HEK293 (cell line): Measurements from ENCODE around the gene GNB1L.

Experiments
- CTCF ChIA-PET: fragments of 350-600 bp; formaldehyde crosslinking; extraction: SDS; loops from one replicate; lab custom pipeline; 2021; ENCODE audit warnings: antibody characterized with exemption; lab: Yijun Ruan, JAX
- POLR2A ChIA-PET: fragments of 300-600 bp; formaldehyde crosslinking; extraction: SDS; loops from one replicate; lab custom pipeline; 2020; ENCODE audit warnings: antibody characterized with exemption, inconsistent platforms; lab: Yijun Ruan, JAX
- H3K27ac ChIP-seq: fragments of 200-500 bp; sonication (Bioruptor generic); 2 replicates; pipeline ENCODE4 v1.5.1; 2014; ENCODE audit warnings: low read depth, low read length, control low read depth, inconsistent platforms; ENCODE audit errors: extremely low read depth
- H3K36me3 ChIP-seq, 2 experiments: fragments of 200-500 bp in 1 of 2; sonication (Bioruptor generic) in 1 of 2; 1 replicate in 1 of 2; 2 replicates in 1 of 2; pipeline ENCODE4 v1.5.1; 2014 to 2017; ENCODE audit warnings: inconsistent platforms in 2 of 2, low read length in 2 of 2; ENCODE audit not compliant: control insufficient read depth in 2 of 2, insufficient read depth in 1 of 2
- H3K4me1 ChIP-seq: fragments of 200-500 bp; sonication (Bioruptor generic); 2 replicates; pipeline ENCODE4 v1.5.1; 2014; ENCODE audit warnings: mild to moderate bottlenecking, low read length, inconsistent platforms; ENCODE audit not compliant: control insufficient read depth, insufficient read depth
- H3K4me3 ChIP-seq: 2 replicates; pipeline ENCODE4 v1.5.1; 2011; ENCODE audit warnings: low read depth, mild to moderate bottlenecking, control low read depth, low read length, moderate library complexity
- H3K9me3 ChIP-seq: fragments of 200-500 bp; sonication (Bioruptor generic); 2 replicates; pipeline ENCODE4 v1.5.1; 2014; ENCODE audit warnings: low read depth, low read length, inconsistent platforms; ENCODE audit not compliant: control insufficient read depth, insufficient read depth
- BCL11A ChIP-seq: fragments of 450-650 bp; formaldehyde crosslinking; IDR thresholded peaks from 2 replicates; pipeline ENCODE4 v1.5.1; 2016; ENCODE audit warnings: low read depth, missing biosample characterization, missing genetic modification characterization
- BCL11B ChIP-seq: fragments of 450-650 bp; formaldehyde crosslinking; IDR thresholded peaks from 2 replicates; pipeline ENCODE4 v1.5.1; 2016; ENCODE audit warnings: low read depth, missing biosample characterization, missing genetic modification characterization
- GLIS1 ChIP-seq: fragments of 450-650 bp; formaldehyde crosslinking; IDR thresholded peaks from 2 replicates; pipeline ENCODE4 v1.5.1; 2016; ENCODE audit warnings: missing biosample characterization, missing genetic modification characterization
- GLIS2 ChIP-seq: fragments of 450-650 bp; formaldehyde crosslinking; IDR thresholded peaks from 2 replicates; pipeline ENCODE4 v1.5.1; 2016; ENCODE audit warnings: missing biosample characterization, missing genetic modification characterization
- HOXA7 ChIP-seq: sonication (generic); formaldehyde crosslinking; IDR thresholded peaks from 2 replicates; pipeline ENCODE4 v1.8.1; 2022; ENCODE audit warnings: missing genetic modification reagents, borderline replicate concordance
- KLF1 ChIP-seq: fragments of 450-650 bp; formaldehyde crosslinking; IDR thresholded peaks from 2 replicates; pipeline ENCODE4 v1.5.1; 2016; ENCODE audit warnings: missing biosample characterization, missing genetic modification characterization
- OSR2 ChIP-seq: fragments of 450-650 bp; formaldehyde crosslinking; IDR thresholded peaks from 2 replicates; pipeline ENCODE4 v1.5.1; 2016; ENCODE audit warnings: missing biosample characterization, missing genetic modification characterization
- PRDM6 ChIP-seq: fragments of 450-650 bp; formaldehyde crosslinking; IDR thresholded peaks from 2 replicates; pipeline ENCODE4 v1.5.1; 2017; ENCODE audit warnings: missing biosample characterization, missing genetic modification characterization
- ZBTB44 ChIP-seq: fragments of 450-650 bp; IDR thresholded peaks from 2 replicates; pipeline ENCODE4 v1.5.1; 2018; ENCODE audit warnings: missing biosample characterization, mild to moderate bottlenecking, missing genetic modification characterization
- ZFHX2 ChIP-seq: fragments of 450-650 bp; formaldehyde crosslinking; conservative IDR thresholded peaks from 2 replicates; pipeline ENCODE4 v1.5.1; 2016; ENCODE audit warnings: missing biosample characterization, missing genetic modification characterization
- ZIC2 ChIP-seq: fragments of 450-650 bp; formaldehyde crosslinking; IDR thresholded peaks from 2 replicates; pipeline ENCODE4 v1.5.1; 2016; ENCODE audit warnings: missing biosample characterization, missing genetic modification characterization
- ZNF133 ChIP-seq: fragments of 450-650 bp; formaldehyde crosslinking; IDR thresholded peaks from 2 replicates; pipeline ENCODE4 v1.5.1; 2016; ENCODE audit warnings: missing biosample characterization, missing genetic modification characterization
- ZNF174 ChIP-seq: fragments of 450-650 bp; formaldehyde crosslinking; IDR thresholded peaks from 2 replicates; pipeline ENCODE4 v1.5.0; 2017; ENCODE audit warnings: missing biosample characterization, mild to moderate bottlenecking, missing genetic modification characterization
- ZNF266 ChIP-seq: fragments of 450-650 bp; formaldehyde crosslinking; IDR thresholded peaks from 2 replicates; pipeline ENCODE4 v1.5.1; 2016; ENCODE audit warnings: missing biosample characterization, missing genetic modification characterization, low read depth
- ZNF391 ChIP-seq: fragments of 450-650 bp; formaldehyde crosslinking; IDR thresholded peaks from 2 replicates; pipeline ENCODE4 v1.5.1; 2016; ENCODE audit warnings: low read depth, missing biosample characterization, missing genetic modification characterization, borderline replicate concordance
- ZNF433 ChIP-seq: fragments of 450-650 bp; formaldehyde crosslinking; IDR thresholded peaks from 2 replicates; pipeline ENCODE4 v1.5.1; 2016; ENCODE audit warnings: missing biosample characterization, missing genetic modification characterization, low read depth
- ZNF529 ChIP-seq: fragments of 450-650 bp; formaldehyde crosslinking; IDR thresholded peaks from 2 replicates; pipeline ENCODE4 v1.5.1; 2017; ENCODE audit warnings: missing genetic modification characterization, missing biosample characterization; ENCODE audit not compliant: insufficient replicate concordance
- ZNF555 ChIP-seq: fragments of 450-650 bp; formaldehyde crosslinking; conservative IDR thresholded peaks from 2 replicates; pipeline ENCODE4 v1.5.1; 2017; ENCODE audit warnings: missing biosample characterization, mild to moderate bottlenecking, missing genetic modification characterization, inconsistent platforms
- ZNF76 ChIP-seq: fragments of 450-650 bp; formaldehyde crosslinking; IDR thresholded peaks from 2 replicates; pipeline ENCODE4; 2016; ENCODE audit warnings: low read depth, missing biosample characterization, missing genetic modification characterization, borderline replicate concordance
- TF ChIP-seq, protein P1 (sequence below): fragments of 450-650 bp; formaldehyde crosslinking; IDR thresholded peaks from 2 replicates; pipeline ENCODE4 v1.5.1; 2016; ENCODE audit warnings: missing biosample characterization, missing genetic modification characterization
- TF ChIP-seq, protein P2 (sequence below): fragments of 450-650 bp; formaldehyde crosslinking; IDR thresholded peaks from 2 replicates; pipeline ENCODE4 v1.5.1; 2016; ENCODE audit warnings: missing biosample characterization, missing genetic modification characterization
- TF ChIP-seq, protein P3 (sequence below): fragments of 450-650 bp; formaldehyde crosslinking; IDR thresholded peaks from 2 replicates; pipeline ENCODE4 v1.5.1; 2016; ENCODE audit warnings: missing biosample characterization, missing genetic modification characterization

The GNB1L gene

GRCh38 chr22:19877626-19878339 lies 23.1 kb upstream of the GNB1L start:
- H3K36me3 ChIP-seq = no peaks in the 10 kb centered on the region
- no peaks in the 10 kb centered on the region for H3K9me3 ChIP-seq
- POLR2A ChIA-PET = interaction anchor here (1.4 kb wide), 1 partner anchor 23 kb away, joined by 4 read pairs; no protein-coding TSS in a partner anchor
- CTCF ChIA-PET = no interaction called here
- H3K4me1 ChIP-seq = peaks cover 29% of the 10 kb centered on the region
- H3K4me3 ChIP-seq = no peak overlapping the region
- TF ChIP-seq ZNF174 (tag by site-specific recombination) (no peak), OSR2 (tag by site-specific recombination) (no peak), ZNF266 (tag by site-specific recombination) (no peak), BCL11B (tag by site-specific recombination) (0 out of 2 replicates have a peak, but pooled peaks have one; percentile 4), ZNF555 (tag by site-specific recombination) (no peak), KLF1 (tag by site-specific recombination) (peak; percentile 56; the same call in 1 of the 2 replicates), HOXA7 (no peak), ZNF391 (tag by site-specific recombination) (no peak), ZBTB44 (tag by site-specific recombination) (peak; percentile 52; the same call in 1 of the 2 replicates), BCL11A (tag by site-specific recombination) (0 out of 2 replicates have a peak, but pooled peaks have one; percentile 4)
- TF ChIP-seq, protein P1, sequence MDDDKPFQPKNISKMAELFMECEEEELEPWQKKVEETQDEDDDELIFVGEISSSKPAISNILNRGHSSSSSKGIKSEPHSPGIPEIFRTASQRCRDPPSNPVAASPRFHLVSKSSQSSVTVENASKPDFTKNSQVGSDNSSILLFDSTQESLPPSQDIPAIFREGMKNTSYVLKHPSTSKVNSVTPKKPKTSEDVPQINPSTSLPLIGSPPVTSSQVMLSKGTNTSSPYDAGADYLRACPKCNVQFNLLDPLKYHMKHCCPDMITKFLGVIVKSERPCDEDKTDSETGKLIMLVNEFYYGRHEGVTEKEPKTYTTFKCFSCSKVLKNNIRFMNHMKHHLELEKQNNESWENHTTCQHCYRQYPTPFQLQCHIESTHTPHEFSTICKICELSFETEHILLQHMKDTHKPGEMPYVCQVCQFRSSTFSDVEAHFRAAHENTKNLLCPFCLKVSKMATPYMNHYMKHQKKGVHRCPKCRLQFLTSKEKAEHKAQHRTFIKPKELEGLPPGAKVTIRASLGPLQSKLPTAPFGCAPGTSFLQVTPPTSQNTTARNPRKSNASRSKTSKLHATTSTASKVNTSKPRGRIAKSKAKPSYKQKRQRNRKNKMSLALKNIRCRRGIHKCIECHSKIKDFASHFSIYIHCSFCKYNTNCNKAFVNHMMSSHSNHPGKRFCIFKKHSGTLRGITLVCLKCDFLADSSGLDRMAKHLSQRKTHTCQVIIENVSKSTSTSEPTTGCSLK = no peak
- H3K27ac ChIP-seq = no peak overlapping the region

GRCh38 chr22:19876941-19877625 lies 22.4 kb upstream of the GNB1L start:
- H3K4me3 ChIP-seq = no peak overlapping the region
- ChIA-PET CTCF (interaction anchor here (0.6 kb wide), 1 partner anchor 72 kb away, joined by 3 read pairs; no protein-coding TSS in a partner anchor), POLR2A (interaction anchor here (0.6 kb wide), 1 partner anchor 65 kb away, joined by 3 read pairs; the partner anchor contains the start of genes COMT and TXNRD2)
- H3K4me1 ChIP-seq = peaks cover 29% of the 10 kb centered on the region
- no peaks in the 10 kb centered on the region for H3K36me3 ChIP-seq
- H3K9me3 ChIP-seq = no peaks in the 10 kb centered on the region
- H3K27ac ChIP-seq = no peak overlapping the region
- TF ChIP-seq, protein P2, sequence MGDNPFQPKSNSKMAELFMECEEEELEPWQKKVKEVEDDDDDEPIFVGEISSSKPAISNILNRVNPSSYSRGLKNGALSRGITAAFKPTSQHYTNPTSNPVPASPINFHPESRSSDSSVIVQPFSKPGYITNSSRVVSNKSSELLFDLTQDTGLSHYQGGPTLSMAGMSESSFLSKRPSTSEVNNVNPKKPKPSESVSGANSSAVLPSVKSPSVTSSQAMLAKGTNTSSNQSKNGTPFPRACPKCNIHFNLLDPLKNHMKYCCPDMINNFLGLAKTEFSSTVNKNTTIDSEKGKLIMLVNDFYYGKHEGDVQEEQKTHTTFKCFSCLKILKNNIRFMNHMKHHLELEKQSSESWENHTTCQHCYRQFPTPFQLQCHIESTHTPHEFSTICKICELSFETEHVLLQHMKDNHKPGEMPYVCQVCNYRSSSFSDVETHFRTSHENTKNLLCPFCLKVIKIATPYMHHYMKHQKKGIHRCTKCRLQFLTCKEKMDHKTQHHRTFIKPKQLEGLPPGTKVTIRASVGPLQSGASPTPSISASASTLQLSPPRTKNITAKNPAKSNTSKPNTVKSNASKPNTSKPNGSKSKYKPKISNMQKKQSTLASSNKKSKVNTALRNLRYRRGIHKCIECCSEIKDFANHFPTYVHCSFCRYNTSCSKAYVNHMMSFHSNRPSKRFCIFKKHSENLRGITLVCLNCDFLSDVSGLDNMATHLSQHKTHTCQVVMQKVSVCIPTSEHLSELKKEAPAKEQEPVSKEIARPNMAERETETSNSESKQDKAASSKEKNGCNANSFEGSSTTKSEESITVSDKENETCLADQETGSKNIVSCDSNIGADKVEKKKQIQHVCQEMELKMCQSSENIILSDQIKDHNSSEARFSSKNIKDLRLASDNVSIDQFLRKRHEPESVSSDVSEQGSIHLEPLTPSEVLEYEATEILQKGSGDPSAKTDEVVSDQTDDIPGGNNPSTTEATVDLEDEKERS (tag by site-specific recombination) = no peak
- TF ChIP-seq ZNF133 (tag by site-specific recombination) = no peak
- no peak for TF ChIP-seq PRDM6 (tag by site-specific recombination)
- TF ChIP-seq, protein P3, sequence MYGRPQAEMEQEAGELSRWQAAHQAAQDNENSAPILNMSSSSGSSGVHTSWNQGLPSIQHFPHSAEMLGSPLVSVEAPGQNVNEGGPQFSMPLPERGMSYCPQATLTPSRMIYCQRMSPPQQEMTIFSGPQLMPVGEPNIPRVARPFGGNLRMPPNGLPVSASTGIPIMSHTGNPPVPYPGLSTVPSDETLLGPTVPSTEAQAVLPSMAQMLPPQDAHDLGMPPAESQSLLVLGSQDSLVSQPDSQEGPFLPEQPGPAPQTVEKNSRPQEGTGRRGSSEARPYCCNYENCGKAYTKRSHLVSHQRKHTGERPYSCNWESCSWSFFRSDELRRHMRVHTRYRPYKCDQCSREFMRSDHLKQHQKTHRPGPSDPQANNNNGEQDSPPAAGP (tag by site-specific recombination) = no peak
- peak; percentile 63 for TF ChIP-seq KLF1 (tag by site-specific recombination)
- TF ChIP-seq ZNF433 (tag by site-specific recombination) = no peak
- peak; percentile 61 for TF ChIP-seq GLIS2 (tag by site-specific recombination)
- TF ChIP-seq ZFHX2 = peak; percentile 78
- TF ChIP-seq GLIS1 (tag by site-specific recombination) = peak; percentile 62
- TF ChIP-seq ZIC2 (tag by site-specific recombination) = peak; percentile 54
- TF ChIP-seq ZNF529 = no peak
- TF ChIP-seq BCL11B (tag by site-specific recombination) = 0 out of 2 replicates have a peak, but pooled peaks have one; percentile 11
- TF ChIP-seq ZNF76 (tag by site-specific recombination) = no peak
